GM19328 (cell line): ENCODE data around the gene WDR12.
A peak's percentile ranks its signal among the peaks of the same experiment; 100 is the strongest.
"Not testable (repeated sequence)": the region's sequence is repeated elsewhere in the genome, so short reads cannot be mapped to it uniquely, and the experiment has no call there.

ENCODE experiments used
- ATAC-seq: cut with Tn5 transposase; IDR thresholded peaks from one replicate; pipeline ENCODE4 v1.9.1; 2021; ENCODE audit warnings: mild to moderate bottlenecking, moderate library complexity; ENCODE audit not compliant: unreplicated experiment

The WDR12 gene

GRCh38 chr2:202905507-202905906, 6.0 kb downstream of the WDR12 start:
- not testable (repeated sequence) for ATAC-seq

- ATAC-seq, result no peak
Measured at GRCh38 chr2:202885190-202885589, 26.3 kb downstream of the WDR12 start.

GRCh38 chr2:202883987-202884675, 27.3 kb downstream of the WDR12 start:
- no peak for ATAC-seq

GRCh38 chr2:202881570-202881969, 29.9 kb downstream of the WDR12 start:
- ATAC-seq, result no peak

GRCh38 chr2:202877699-202878098, 33.8 kb downstream of the WDR12 start:
- no peak for ATAC-seq

- peak; percentile 44 for ATAC-seq
Measured at GRCh38 chr2:202871300-202872141, 40.0 kb downstream of the WDR12 start, which contains the start of gene ICA1L. Gene ICA1L, minus strand, starts transcription at chr2:202871766. Its CDS starts 42,757 bp downstream, at chr2:202829009.

GRCh38 chr2:202870431-202871299, 40.8 kb downstream of the WDR12 start:
- ATAC-seq, result peak; percentile 71

- no peak for ATAC-seq
Measured at GRCh38 chr2:202861987-202862386, 49.5 kb downstream of the WDR12 start.

- no peak for ATAC-seq
Measured at GRCh38 chr2:202858601-202859000, 52.9 kb downstream of the WDR12 start.

GRCh38 chr2:202849343-202849742, 62.1 kb downstream of the WDR12 start:
- not testable (repeated sequence) for ATAC-seq

GRCh38 chr2:202848813-202849212, 62.7 kb downstream of the WDR12 start:
- no peak for ATAC-seq

- ATAC-seq, result no peak
Measured at GRCh38 chr2:202847693-202848524, 63.6 kb downstream of the WDR12 start.

- ATAC-seq, result no peak
Measured at GRCh38 chr2:202844656-202845055, 66.8 kb downstream of the WDR12 start.

- no peak for ATAC-seq
Measured at GRCh38 chr2:202842690-202843089, 68.8 kb downstream of the WDR12 start.

GRCh38 chr2:202841090-202841867, 70.2 kb downstream of the WDR12 start:
- no peak for ATAC-seq

GRCh38 chr2:202831242-202832220, 79.9 kb downstream of the WDR12 start:
- ATAC-seq, result no peak

GRCh38 chr2:202824901-202825300, 86.6 kb downstream of the WDR12 start:
- no peak for ATAC-seq
